ENCODE results near the gene KCNAB3.

KCNAB3 gene

DNA sequence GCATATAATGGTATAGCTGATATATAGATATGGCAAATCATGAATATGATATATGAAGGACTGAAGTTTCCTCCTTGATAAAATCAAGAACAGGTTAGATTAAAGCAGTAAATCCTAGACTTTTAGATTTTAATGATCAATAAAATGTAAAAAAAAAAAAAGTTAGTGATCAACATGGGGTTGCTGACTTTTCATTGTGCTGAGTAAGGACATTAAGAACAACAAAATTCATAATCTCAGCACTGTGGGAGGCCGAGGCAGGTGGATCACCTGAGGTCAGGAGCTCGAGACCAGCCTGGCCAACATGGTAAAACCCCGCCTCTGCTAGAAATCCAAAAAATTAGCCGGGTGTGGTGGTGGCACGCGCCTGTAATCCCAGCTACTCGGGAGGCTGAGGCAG lies 51.4 kb downstream of the KCNAB3 start:
- Histone ChIP-seq H3K36me3 (peaks cover 41% of the 10 kb centered on the region), H3K9me3 (ENCODE audit: severe bottlenecking) (no peaks in the 10 kb centered on the region), H3K27ac (no peak overlapping the region), H3K27me3 (ENCODE audit: insufficient read depth, low read depth, severe bottlenecking) (no peaks in the 10 kb centered on the region), H3K4me3 (ENCODE audit: low read depth, low read length) (no peak overlapping the region)
- no peak for DNase-seq
- TF ChIP-seq, protein P1, sequence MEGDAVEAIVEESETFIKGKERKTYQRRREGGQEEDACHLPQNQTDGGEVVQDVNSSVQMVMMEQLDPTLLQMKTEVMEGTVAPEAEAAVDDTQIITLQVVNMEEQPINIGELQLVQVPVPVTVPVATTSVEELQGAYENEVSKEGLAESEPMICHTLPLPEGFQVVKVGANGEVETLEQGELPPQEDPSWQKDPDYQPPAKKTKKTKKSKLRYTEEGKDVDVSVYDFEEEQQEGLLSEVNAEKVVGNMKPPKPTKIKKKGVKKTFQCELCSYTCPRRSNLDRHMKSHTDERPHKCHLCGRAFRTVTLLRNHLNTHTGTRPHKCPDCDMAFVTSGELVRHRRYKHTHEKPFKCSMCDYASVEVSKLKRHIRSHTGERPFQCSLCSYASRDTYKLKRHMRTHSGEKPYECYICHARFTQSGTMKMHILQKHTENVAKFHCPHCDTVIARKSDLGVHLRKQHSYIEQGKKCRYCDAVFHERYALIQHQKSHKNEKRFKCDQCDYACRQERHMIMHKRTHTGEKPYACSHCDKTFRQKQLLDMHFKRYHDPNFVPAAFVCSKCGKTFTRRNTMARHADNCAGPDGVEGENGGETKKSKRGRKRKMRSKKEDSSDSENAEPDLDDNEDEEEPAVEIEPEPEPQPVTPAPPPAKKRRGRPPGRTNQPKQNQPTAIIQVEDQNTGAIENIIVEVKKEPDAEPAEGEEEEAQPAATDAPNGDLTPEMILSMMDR (IDR thresholded peaks at IDR 0.05; ENCODE audit: low read depth, low read length) = no peak

DNA sequence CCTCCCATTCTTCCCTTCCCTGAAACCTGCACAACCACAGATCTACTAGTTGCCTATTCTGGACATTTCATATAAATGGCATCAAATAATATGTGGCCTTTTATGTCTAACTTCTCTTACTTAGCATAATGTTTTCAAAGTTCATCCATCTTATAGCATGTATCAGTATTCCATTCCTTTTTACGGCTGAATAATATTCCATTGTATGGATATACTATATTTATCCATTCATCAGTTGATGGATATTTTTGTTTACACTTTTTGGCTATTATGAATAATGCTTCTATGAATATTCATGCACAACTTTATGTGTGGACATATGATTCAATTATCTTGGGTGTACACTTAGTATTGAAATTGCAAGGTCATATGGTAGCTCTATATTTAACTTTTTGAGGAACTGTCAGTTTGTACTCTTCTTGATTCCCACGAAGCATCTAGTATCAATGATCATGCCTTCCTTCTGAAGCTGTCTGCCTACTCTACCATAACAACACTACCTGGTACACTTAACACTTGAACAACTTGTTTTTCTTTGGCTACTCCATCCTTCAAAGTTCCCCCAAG lies 53.8 kb downstream of the KCNAB3 start:
- no peak for DNase-seq
- Histone ChIP-seq H3K4me3 (ENCODE audit: low read depth, low read length) (no peak overlapping the region), H3K27ac (no peak overlapping the region), H3K36me3 (peaks cover 54% of the 10 kb centered on the region), H3K27me3 (ENCODE audit: insufficient read depth, low read depth, severe bottlenecking) (no peaks in the 10 kb centered on the region), H3K9me3 (ENCODE audit: severe bottlenecking) (no peaks in the 10 kb centered on the region)
- TF ChIP-seq, protein P1 (IDR thresholded peaks at IDR 0.05; ENCODE audit: low read depth, low read length) = no peak

DNA sequence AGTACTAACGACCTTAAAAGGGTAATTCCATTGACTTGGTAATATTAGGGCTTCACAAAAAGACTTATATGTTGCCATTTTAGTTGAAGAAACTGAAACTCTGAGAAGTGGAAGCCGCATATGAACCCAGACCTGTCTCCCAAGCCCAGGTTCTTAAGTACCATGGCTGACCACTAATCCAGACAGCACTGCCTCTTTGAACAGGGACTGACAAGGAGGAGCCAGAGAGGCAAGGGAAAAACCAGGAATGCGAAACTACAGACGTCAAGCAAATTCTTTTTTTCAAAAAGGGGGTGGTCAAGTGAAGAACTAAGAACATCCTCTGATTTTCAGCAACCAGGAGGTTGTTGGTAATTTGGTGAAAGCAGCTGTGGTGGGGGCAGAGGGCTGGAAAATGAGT lies 56.6 kb downstream of the KCNAB3 start:
- Histone ChIP-seq H3K27me3 (ENCODE audit: insufficient read depth, low read depth, severe bottlenecking) (no peaks in the 10 kb centered on the region), H3K9me3 (ENCODE audit: severe bottlenecking) (no peaks in the 10 kb centered on the region), H3K4me3 (ENCODE audit: low read depth, low read length) (no peak overlapping the region), H3K36me3 (peaks cover 40% of the 10 kb centered on the region), H3K27ac (no peak overlapping the region)
- DNase-seq = no peak
- TF ChIP-seq, protein P1 (IDR thresholded peaks at IDR 0.05; ENCODE audit: low read depth, low read length) = no peak
